GM21717 (cell line): ENCODE results near the gene NPSR1.
"Not testable (repeated sequence)": the region's sequence is repeated elsewhere in the genome, so short reads cannot be mapped to it uniquely, and the experiment has no call there.

Experiments
- ATAC-seq: cut with Tn5 transposase; IDR thresholded peaks from one replicate; pipeline ENCODE4 v1.9.1; 2021; ENCODE audit warnings: mild to moderate bottlenecking, moderate library complexity; ENCODE audit not compliant: unreplicated experiment

The NPSR1 gene

GRCh38 chr7:34831436-34831835 is 173.4 kb downstream of the NPSR1 start:
- no peak for ATAC-seq

- no peak for ATAC-seq
These were observed 174.0 kb downstream of the NPSR1 start for GRCh38 chr7:34832020-34832419.

DNA sequence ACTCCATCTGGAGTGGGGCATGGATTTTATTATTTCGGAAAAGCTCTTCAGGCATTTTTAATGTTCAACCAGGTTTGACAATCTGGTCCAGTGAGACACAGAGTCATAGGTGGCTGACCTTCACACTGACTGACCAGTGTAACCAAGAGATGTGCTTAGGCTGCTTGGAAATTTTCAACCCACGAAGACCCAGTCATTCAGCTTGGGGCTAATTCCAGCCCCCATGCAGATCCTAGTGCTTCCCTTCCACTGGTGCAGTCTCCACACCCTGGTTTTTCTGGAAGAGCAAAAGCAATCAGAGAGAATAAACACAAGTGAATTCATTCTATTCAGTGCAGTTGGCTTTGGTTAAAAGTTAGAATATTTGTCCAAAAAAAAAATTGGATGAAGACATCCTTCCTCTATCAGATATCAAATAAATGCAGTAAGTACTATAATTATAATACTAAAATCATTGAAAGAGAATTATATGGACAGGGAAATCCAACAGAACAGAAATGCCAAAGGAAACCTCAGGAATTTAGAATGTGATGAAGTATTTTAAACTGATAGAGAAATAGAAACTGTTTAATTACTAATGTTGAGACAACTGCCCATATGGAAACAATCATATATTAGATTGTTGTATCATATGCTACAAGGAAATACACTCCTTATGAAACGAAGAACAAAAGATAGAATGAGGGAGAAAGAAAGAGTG is 178.0 kb downstream of the NPSR1 start:
- ATAC-seq, result no peak

DNA sequence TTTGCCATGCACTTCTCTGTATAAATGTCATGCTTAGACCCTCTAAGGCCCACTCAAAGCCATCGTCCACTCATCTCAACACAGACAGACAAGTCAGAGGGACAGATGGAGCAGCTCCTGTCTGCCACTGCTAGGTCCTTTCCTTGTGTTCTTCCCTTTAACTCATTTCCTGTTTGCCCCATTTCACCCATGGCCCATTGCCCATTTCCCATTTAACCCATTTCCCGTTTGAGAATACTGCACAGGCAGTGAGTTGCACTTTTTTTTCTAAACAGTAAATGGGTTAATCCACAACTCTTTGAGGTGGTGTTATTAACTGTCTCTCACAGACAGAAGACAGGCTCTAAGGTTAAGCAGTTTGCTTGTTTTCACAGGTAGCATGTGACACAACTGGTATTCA is 179.3 kb downstream of the NPSR1 start:
- ATAC-seq, result no peak

DNA sequence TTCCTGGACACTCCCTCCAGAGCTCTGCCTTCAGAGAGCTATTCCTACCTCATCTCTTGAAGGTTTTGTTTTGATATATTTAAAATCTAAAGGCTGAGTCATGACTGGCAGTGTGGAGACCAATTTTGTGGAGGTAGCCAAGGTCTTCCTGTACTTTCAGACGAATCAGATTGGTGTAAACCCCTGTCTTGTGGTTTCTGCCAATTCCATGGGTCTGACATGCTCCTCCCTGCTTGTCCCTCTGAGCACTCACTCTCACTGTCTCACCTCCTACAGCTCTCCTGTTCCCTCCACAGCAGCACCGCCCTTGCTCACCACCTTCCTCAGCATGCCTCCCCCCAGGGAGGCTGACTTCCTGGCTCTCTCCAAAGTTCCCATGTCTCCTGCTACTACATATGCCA is 179.8 kb downstream of the NPSR1 start:
- no peak for ATAC-seq

GRCh38 chr7:34838329-34838728 is 180.3 kb downstream of the NPSR1 start:
- no peak for ATAC-seq

GRCh38 chr7:34839645-34840044 is 181.6 kb downstream of the NPSR1 start:
- no peak for ATAC-seq

- no peak for ATAC-seq
These were observed 182.3 kb downstream of the NPSR1 start for GRCh38 chr7:34840176-34840785.

DNA sequence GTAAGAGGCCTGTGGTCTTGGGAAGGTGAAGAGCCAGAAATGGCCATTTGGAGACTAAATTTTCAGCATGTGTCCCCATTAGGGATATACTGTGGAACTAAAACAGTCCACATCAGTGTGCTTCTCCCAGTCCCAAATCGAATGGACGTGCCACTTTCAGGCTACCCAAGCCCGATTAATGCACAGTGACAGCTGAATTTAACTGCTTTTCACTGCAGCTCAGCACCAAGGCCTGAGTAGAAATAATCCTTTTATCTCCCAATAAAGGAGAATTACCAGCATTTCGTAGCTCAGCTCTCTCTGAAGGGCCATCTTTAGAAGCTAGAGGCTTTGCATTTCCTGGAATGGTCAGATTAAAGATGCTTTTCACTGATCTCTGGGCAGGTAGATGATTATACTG is 183.3 kb downstream of the NPSR1 start:
- no peak for ATAC-seq

DNA sequence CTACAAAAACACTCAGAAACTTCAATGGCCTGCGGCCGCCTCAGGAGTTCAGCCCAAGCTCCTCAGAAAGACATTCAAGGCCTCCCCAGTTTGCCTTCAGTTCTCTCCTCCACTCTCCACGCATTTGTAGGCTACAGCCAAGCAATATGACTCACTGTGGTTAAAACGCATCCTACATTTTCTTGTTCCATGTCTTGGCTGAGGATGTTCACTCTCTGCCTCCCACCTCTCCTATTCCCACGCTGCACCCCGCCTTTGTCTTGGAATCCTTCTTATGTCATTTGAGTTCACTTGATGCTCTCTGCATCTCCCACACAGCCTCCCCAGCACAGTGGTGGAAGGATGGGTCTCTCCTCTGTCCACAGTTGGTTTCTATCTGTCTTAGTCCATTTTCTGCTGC is 184.8 kb downstream of the NPSR1 start:
- no peak for ATAC-seq

DNA sequence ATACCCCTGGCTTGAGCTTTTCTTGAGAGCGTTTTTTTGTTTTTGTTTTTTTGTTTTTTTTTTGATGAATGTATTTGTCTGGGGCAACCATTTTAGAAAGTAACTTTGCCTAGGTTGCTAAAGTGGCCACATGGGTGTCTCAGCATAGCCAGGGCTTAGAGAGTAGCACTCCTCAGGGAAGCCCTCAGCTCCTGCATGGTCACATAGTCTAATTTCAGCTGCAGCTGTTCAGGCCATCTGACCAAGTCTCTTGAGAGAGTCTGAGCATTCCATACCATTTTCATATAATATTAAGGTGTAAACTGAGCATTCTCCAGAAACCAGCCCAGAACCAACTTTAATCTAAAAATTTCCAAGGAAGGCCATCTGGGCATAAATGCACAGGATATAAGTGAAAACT is 186.4 kb downstream of the NPSR1 start:
- no peak for ATAC-seq

- no peak for ATAC-seq
These were observed 187.1 kb downstream of the NPSR1 start for GRCh38 chr7:34844936-34845665.

GRCh38 chr7:34845666-34846361 is 187.8 kb downstream of the NPSR1 start:
- no peak for ATAC-seq

DNA sequence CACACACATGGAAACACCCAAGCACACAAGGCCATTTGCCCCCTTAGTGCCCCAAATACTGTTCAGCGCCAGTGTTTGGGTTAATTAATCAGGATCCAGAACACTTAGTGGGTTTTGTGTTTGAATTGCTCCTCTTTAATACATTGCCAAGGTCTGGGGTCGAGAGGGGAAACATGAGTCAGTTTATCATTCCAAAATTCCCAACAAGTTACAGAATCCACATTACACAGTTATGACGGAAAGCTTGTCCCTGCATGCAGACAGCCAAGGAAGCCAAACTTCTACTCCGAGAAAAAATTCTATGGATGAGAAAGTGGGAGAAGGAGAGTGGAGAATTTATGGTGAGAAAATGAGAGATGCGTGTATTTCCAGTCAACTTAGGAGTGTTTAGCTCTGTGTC is 189.0 kb downstream of the NPSR1 start:
- ATAC-seq, result no peak

DNA sequence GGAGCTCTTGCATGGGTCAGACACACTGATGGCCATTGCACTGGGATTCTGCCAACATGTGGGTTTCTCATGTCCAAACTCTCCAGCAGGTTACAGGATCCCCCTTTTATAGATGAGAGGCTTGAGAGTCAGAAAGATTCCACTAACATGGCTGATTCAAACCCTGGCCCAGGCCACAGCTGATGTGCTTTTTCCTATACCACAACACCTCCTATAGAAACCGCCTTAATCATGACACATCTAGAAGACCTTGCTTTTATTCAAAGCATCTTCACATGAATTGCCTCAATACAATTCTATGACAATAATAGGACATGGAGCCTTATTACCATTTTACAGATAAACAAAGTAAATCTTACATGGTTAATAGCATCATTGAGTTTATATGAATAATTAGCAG is 190.7 kb downstream of the NPSR1 start:
- ATAC-seq, result no peak

DNA sequence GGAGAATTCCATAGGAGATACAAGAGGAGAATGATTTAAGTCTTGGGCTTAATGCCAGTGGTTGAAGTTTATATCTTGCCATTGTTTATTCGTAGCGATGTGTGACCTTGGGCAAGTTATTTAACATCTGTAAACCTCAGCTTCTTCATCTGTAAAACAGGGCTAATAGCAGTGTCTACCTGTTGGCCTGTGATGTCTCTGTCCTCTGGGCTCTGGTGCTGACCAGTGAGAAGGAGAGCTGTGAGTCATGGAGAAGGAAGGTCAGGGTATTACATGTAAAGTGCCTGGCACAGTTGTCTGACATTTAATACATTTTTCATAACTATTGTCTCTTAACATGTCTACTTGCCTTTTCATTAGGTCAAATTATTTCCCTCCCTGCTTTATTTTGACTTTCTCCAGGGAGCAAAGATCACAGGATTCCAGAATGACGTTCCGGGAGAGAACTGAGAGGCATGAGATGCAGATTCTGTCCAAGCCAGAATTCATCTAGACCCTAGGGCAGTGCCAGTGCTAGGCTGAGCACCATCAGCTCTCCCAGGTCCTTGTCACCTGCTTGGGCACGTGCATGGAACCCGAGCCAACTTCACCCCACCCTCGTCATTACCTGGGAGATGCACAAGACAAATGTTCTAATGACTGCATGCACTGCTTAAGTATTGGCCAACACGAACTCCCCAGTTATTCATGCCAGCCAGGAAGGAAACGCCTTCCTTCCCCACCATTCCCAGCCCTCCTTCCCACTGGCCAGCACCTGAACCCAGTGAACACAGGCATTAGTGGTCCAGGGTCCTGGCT is 191.3 kb downstream of the NPSR1 start:
- no peak for ATAC-seq

DNA sequence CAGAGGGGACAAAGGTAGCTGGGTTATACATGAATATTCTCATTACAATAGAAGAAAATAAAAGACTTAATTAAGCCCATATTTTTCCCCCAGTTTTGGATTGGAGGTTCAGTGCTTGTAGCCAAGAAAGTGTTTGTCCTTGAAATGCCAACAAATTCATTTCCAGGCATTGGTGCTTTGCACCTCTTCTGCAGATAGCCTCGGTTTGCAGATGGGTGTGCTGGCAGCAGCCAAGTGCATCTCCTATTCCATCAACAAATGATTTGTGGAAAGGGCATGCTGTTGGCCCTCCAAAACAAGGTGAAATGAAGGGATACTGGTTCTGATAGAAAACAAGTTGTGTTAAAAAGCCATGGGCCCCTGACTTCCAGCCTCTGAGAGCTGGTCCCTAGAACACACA is 192.0 kb downstream of the NPSR1 start:
- no peak for ATAC-seq

DNA sequence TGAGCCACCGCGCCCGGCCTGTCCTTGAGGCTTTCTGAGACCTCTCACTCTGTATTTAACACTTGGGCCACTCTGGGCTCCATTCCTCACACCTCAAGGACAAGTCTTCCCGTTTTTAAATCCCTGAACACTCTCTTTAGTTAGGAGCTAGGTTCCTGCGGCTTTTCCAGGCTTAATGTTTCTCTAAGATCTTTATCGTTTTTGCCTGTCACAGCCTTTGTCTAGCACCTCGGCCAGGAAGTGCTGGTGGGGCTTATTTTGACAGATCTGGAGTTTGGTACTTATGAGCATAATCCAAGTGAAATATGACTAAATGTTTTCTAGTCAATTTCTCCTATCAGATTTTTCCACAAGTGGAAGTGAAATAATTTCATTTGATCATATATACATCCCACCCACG is 192.7 kb downstream of the NPSR1 start:
- ATAC-seq, result no peak

- ATAC-seq, result no peak
These were observed 193.4 kb downstream of the NPSR1 start for GRCh38 chr7:34851431-34851830.

- not testable (repeated sequence) for ATAC-seq
These were observed 200.4 kb downstream of the NPSR1 start for GRCh38 chr7:34858444-34858843.

GRCh38 chr7:34859281-34859680 is 201.3 kb downstream of the NPSR1 start:
- not testable (repeated sequence) for ATAC-seq
